BE2C (cell line): ENCODE data around the gene DHX35. TPM values are rescaled to one million over a fixed set of nuclear protein-coding genes. Genes with fewer than 3 reads are reported as not detected.

ENCODE experiments used
- DNase-seq: peaks from one replicate; pipeline ENCODE4 v3.0.0-alpha.2; 2020
- H3K27me3 ChIP-seq: fragments of 250-450 bp; sonication (Bioruptor Pico); 2 replicates; pipeline ENCODE4 v1.5.1; 2020; ENCODE audit warnings: mild to moderate bottlenecking
- H3K36me3 ChIP-seq: fragments of 250-450 bp; sonication (Bioruptor Pico); 2 replicates; pipeline ENCODE4 v1.5.1; 2020; ENCODE audit warnings: mild to moderate bottlenecking
- H3K4me1 ChIP-seq: fragments of 250-450 bp; sonication (Bioruptor Pico); 2 replicates; pipeline ENCODE4 v1.5.1; 2020
- H3K4me3 ChIP-seq: 2 replicates; pipeline ENCODE4 v1.5.1; 2011; ENCODE audit warnings: low read depth, low read length
- H3K9me3 ChIP-seq: fragments of 250-450 bp; sonication (Bioruptor Pico); 2 replicates; pipeline ENCODE4 v1.5.1; 2020
- polyA plus RNA-seq: library from polyadenylated mRNA; unstranded; fragments of >200 nt; gene quantifications from one replicate; pipeline ENCODE4 v1.2.1, GENCODE V29; 2012; ENCODE audit warnings: low read depth, missing spikeins; ENCODE audit not compliant: insufficient read length, insufficient read depth
- TF ChIP-seq, protein P1 (sequence below): IDR thresholded peaks from 2 replicates; pipeline ENCODE4 v1.5.1; 2012; ENCODE audit warnings: mild to moderate bottlenecking, low read depth, low read length

DHX35 gene, protein sequence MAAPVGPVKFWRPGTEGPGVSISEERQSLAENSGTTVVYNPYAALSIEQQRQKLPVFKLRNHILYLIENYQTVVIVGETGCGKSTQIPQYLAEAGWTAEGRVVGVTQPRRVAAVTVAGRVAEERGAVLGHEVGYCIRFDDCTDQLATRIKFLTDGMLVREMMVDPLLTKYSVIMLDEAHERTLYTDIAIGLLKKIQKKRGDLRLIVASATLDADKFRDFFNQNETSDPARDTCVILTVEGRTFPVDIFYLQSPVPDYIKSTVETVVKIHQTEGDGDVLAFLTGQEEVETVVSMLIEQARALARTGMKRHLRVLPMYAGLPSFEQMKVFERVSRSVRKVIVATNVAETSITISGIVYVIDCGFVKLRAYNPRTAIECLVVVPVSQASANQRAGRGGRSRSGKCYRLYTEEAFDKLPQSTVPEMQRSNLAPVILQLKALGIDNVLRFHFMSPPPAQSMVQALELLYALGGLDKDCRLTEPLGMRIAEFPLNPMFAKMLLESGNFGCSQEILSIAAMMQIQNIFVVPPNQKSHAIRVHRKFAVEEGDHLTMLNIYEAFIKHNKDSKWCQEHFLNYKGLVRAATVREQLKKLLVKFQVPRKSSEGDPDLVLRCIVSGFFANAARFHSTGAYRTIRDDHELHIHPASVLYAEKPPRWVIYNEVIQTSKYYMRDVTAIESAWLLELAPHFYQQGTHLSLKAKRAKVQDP
- 10.5 TPM for polyA plus RNA-seq

DNA sequence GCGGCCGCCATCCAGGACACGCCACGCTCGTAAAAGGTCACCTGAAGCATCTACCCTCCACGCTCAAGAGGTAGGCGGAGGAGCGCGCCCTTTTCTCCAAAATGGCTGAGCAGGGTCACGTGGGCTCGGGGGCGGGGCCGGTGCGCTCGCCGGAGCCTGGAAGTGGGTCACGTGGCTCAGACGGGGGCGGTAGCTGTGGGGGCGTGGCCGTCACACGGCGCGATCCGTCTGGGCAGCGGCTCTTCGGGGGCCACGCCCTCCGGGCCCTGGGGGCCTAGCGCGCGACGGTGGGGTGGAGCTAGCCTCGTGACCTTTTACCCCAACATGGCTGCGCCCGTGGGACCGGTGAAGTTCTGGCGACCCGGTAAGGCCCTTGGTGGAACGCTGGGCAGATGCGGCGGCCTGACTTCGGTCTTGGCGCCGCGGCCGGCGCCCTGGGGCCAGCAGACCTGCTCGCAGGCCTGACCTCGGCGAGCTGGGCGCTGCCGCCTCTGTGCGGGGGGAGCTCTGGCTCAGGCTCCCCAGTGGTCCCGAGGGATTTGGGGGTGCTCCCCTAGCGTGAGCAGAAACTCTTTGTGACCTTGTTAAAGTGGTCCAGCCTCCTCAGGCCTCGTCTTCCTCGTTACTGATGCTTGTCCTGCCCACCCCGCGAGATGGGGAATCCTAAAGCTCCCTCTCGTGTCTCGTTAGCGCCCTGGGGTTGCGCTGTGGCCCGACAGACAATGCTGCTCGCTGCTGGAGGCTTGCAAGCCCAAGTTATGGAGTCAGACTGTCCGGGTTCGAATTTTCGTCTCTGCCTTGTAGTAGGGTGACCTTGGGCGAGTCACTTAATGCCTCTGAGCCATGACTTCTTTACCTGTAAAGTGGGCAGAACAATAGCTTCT, at the start of gene DHX35:
Gene DHX35 (plus strand): TSS at position 301 of the 884 bp plus-strand sequence. CDS start 24 bp downstream, at position 325.
- TF ChIP-seq, protein P1, sequence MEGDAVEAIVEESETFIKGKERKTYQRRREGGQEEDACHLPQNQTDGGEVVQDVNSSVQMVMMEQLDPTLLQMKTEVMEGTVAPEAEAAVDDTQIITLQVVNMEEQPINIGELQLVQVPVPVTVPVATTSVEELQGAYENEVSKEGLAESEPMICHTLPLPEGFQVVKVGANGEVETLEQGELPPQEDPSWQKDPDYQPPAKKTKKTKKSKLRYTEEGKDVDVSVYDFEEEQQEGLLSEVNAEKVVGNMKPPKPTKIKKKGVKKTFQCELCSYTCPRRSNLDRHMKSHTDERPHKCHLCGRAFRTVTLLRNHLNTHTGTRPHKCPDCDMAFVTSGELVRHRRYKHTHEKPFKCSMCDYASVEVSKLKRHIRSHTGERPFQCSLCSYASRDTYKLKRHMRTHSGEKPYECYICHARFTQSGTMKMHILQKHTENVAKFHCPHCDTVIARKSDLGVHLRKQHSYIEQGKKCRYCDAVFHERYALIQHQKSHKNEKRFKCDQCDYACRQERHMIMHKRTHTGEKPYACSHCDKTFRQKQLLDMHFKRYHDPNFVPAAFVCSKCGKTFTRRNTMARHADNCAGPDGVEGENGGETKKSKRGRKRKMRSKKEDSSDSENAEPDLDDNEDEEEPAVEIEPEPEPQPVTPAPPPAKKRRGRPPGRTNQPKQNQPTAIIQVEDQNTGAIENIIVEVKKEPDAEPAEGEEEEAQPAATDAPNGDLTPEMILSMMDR, result peak; percentile 37
- H3K4me3 ChIP-seq, result peak within 1 kb of the TSS; percentile 89
- no peaks in the 10 kb centered on the region for H3K9me3 ChIP-seq
- no peaks in the 10 kb centered on the region for H3K4me1 ChIP-seq
- H3K36me3 ChIP-seq, result no peaks in the 10 kb centered on the region
- DNase-seq, result peak; percentile 99
- no peaks in the 10 kb centered on the region for H3K27me3 ChIP-seq

DNA sequence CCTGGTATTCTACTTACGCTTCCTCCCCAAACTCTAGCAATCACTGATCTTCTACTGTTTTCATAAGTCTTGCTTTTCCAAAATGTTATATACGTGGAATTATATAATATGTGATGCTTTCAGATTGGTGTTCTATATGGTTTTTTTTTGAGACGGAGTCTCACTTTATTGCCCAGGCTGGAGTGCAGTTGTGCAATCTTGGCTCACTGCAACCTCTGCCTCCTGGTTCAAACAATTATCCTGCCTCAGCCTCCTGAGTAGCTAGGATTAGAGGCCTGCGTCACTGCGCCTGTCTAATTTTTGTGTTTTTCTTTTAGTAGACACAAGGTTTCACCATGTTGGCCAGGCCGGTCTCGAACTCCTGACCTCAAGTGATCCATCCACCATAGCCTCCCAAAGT, 46.8 kb upstream of the DHX35 start:
- DNase-seq, result no peak
- H3K4me1 ChIP-seq, result no peaks in the 10 kb centered on the region
- TF ChIP-seq, protein P1, result no peak

DNA sequence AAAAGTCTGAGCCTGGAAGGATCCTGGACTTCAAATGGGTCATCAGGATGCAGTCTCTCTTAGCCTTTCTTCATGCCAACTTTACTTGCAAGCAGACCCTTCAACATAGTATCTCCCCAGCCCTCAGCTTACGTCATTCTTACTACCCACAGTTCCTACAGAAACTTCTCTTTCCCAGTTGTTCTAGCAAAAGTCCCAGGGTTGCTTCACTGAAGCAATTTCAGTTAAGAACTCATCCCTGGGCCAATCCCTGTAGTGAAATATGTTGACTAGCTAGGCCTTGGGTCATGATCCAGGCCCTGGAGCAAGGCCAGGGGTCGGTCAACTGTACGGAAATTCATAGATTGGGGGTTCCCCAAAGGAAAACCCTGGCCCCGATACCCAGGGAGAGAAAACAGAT, 44.5 kb upstream of the DHX35 start:
- TF ChIP-seq, protein P1, result no peak
- Histone ChIP-seq H3K4me3 (no peak overlapping the region), H3K36me3 (peaks cover 53% of the 10 kb centered on the region), H3K27me3 (no peaks in the 10 kb centered on the region), H3K9me3 (no peaks in the 10 kb centered on the region), H3K4me1 (no peaks in the 10 kb centered on the region)
- DNase-seq, result no peak

More for the DNA sequence above, 46.8 kb upstream of the DHX35 start:
- no peaks in the 10 kb centered on the region for H3K9me3 ChIP-seq
- H3K36me3 ChIP-seq, result peaks cover 52% of the 10 kb centered on the region
- H3K4me3 ChIP-seq, result no peak overlapping the region
- H3K27me3 ChIP-seq, result no peaks in the 10 kb centered on the region

DNA sequence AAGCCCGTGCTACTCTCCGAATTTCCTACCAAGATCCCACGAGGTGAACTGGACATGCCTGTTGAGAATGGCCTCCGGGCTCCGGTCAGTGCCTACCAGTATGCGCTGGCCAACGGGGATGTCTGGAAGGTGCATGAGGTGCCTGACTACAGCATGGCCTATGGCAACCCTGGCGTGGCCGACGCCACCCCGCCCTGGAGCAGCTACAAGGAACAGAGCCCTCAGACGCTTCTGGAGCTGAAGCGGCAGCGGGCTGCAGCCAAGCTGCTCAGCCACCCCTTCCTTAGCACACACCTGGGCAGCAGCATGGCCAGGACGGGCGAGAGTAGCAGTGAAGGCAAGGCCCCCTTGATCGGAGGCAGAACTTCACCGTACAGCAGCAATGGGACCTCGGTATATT, 44.0 kb upstream of the DHX35 start:
- H3K36me3 ChIP-seq, result peaks cover 49% of the 10 kb centered on the region
- no peaks in the 10 kb centered on the region for H3K9me3 ChIP-seq
- no peak overlapping the region for H3K4me3 ChIP-seq
- no peaks in the 10 kb centered on the region for H3K27me3 ChIP-seq
- H3K4me1 ChIP-seq, result no peaks in the 10 kb centered on the region
- no peak for DNase-seq
- TF ChIP-seq, protein P1, result no peak

DNA sequence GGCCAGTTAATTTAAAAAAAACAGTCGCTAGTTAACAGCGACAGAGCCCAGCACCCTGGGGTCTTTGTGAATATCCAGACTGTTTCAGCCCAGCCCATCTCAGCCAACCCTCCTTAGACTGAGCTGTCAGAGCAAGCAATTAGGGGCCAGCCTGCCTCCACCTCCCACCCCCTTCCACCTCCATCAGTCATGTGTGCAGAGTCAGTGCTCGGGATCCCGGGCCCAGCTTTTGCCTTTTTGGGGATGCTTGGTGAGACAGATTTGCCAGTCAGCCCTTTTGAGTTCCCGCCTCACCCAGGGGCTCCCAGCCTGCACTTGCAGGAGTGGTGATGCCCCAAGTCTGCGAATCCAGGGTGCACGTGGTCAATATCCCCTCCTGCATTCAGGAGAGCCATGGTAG, 42.5 kb upstream of the DHX35 start:
- TF ChIP-seq, protein P1, result no peak
- Histone ChIP-seq H3K4me3 (no peak overlapping the region), H3K9me3 (no peaks in the 10 kb centered on the region), H3K27me3 (no peaks in the 10 kb centered on the region), H3K4me1 (no peaks in the 10 kb centered on the region), H3K36me3 (peaks cover 40% of the 10 kb centered on the region)
- no peak for DNase-seq
